Measurements from ENCODE around the gene CTDNEP1.
A peak's percentile ranks its signal among the peaks of the same experiment; 100 is the strongest.

The CTDNEP1 gene

DNA sequence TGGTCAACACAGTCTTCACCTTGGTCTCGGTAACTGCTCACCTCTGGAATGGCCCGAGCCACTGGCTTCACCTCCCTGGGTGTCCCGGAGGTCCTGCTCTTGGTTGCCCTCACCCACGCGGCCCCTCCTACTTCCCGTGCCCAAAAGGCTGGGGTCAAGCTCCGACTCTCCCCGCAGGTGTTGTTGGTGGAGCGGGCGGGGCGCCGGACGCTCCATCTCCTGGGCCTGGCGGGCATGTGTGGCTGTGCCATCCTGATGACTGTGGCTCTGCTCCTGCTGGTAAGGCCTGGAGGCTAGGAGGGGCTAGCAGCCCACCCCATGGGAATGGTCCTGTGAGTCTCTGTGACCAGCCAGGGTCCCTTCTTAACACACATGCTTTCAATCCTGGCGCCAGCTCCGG, 33.4 kb upstream of the CTDNEP1 start:
- H3K9me3 Mint-ChIP-seq = no peaks in the 10 kb centered on the region
- ATAC-seq (ENCODE audit: low read depth) = no peak
- no peaks in the 10 kb centered on the region for H3K36me3 Mint-ChIP-seq
- no peak overlapping the region for H3K4me3 Mint-ChIP-seq
- no peak for DNase-seq (ENCODE audit: low spot score in 2 of 2)
- peaks cover 17% of the 10 kb centered on the region for H3K4me1 Mint-ChIP-seq
- peaks cover 22% of the 10 kb centered on the region for H3K27me3 Mint-ChIP-seq
- H3K27ac Mint-ChIP-seq = no peak overlapping the region

GRCh38 chr17:7283471-7284216, 32.1 kb upstream of the CTDNEP1 start:
- Mint-ChIP-seq H3K4me1 (peaks cover 17% of the 10 kb centered on the region), H3K4me3 (no peak overlapping the region)

GRCh38 chr17:7282752-7283321, 31.3 kb upstream of the CTDNEP1 start:
- H3K9me3 Mint-ChIP-seq = no peaks in the 10 kb centered on the region
- H3K36me3 Mint-ChIP-seq = no peaks in the 10 kb centered on the region
- H3K27me3 Mint-ChIP-seq = peaks cover 17% of the 10 kb centered on the region
- H3K4me3 Mint-ChIP-seq = peak overlapping the region; percentile 29
- ATAC-seq (ENCODE audit: low read depth) = no peak
- peaks cover 17% of the 10 kb centered on the region for H3K4me1 Mint-ChIP-seq
- no peak overlapping the region for H3K27ac Mint-ChIP-seq
- no peak for DNase-seq (ENCODE audit: low spot score in 2 of 2)

More at GRCh38 chr17:7283471-7284216, 32.1 kb upstream of the CTDNEP1 start:
- no peaks in the 10 kb centered on the region for H3K9me3 Mint-ChIP-seq
- H3K27ac Mint-ChIP-seq = no peak overlapping the region
- ATAC-seq (ENCODE audit: low read depth) = no peak
- no peaks in the 10 kb centered on the region for H3K36me3 Mint-ChIP-seq
- no peak for DNase-seq (ENCODE audit: low spot score in 2 of 2)
- peaks cover 21% of the 10 kb centered on the region for H3K27me3 Mint-ChIP-seq

DNA sequence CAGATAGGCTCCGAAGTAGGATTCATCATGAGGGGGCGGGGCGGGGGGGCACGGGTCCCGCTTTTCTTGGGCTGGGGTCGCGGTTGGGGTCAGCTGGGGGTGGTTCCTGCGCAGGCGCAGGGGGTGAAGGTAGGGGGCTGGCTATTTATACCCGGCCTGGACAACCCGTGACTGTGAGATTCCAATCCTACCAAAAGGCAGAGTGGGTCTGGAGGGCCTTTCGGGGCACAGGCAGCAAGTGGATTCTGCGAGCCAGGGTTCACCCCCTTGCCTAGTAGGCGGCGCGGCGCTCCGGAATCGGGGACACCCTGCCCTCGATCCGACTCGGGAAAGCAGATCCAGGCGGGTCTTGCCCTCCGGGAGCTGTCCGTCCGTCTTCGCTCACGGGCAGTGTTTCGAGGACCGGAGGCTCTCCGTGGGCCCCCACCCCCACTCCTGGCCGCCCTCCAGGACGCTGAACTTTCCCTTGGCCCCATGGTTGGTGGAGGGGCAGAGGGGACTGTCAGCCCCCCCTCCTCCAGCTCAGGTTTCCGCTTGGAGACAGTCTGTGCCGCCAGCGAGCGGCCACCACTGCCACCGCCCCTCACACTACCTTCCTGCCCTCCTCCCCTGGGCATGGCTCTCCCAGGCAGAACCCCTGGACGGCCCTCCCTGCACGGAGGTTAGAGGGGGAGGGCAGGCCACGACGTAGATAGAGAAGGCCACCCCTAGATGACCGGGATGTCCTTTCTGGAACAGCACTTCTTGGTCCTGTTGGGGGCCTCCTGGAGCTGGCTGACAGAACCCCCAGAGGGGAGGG, 30.6 kb upstream of the CTDNEP1 start:
- no peaks in the 10 kb centered on the region for H3K36me3 Mint-ChIP-seq
- H3K27me3 Mint-ChIP-seq = peaks cover 15% of the 10 kb centered on the region
- peak in 1 of 2 donors; percentile 27 for DNase-seq (ENCODE audit: low spot score in 2 of 2)
- no peak overlapping the region for H3K27ac Mint-ChIP-seq
- no peaks in the 10 kb centered on the region for H3K9me3 Mint-ChIP-seq
- peak overlapping the region; percentile 85 for H3K4me3 Mint-ChIP-seq
- ATAC-seq (ENCODE audit: low read depth) = no peak
- H3K4me1 Mint-ChIP-seq = peaks cover 17% of the 10 kb centered on the region

DNA sequence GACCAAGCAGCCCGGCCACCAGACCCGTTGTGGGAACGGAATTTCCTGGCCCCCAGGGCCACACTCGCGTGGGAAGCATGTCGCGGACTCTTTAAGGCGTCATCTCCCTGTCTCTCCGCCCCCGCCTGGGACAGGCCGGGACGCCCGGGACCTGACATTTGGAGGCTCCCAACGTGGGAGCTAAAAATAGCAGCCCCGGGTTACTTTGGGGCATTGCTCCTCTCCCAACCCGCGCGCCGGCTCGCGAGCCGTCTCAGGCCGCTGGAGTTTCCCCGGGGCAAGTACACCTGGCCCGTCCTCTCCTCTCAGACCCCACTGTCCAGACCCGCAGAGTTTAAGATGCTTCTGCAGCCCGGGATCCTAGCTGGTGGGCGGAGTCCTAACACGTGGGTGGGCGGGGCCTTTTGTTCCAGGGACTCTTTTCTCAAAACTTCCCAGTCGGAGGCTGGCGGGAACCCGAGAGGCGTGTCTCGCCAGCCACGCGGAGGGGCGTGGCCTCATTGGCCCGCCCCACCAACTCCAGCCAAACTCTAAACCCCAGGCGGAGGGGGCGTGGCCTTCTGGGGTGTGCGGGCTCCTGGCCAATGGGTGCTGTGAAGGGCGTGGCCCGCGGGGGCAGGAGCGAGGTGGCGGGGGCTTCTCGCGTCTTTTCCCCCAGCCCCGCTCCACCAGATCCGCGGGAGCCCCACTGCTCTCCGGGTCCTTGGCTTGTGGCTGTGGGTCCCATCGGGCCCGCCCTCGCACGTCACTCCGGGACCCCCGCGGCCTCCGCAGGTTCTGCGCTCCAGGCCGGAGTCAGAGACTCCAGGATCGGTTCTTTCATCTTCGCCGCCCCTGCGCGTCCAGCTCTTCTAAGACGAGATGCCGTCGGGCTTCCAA, 29.8 kb upstream of the CTDNEP1 start, which contains the start of gene SLC2A4:
SLC2A4 (plus strand) TSS at position 645 of the 879 bp plus-strand sequence; CDS start at position 862, 217 bp downstream.
- peak; percentile 65 for ATAC-seq (ENCODE audit: low read depth)
- H3K4me1 Mint-ChIP-seq = peaks cover 17% of the 10 kb centered on the region
- no peaks in the 10 kb centered on the region for H3K36me3 Mint-ChIP-seq

DNA sequence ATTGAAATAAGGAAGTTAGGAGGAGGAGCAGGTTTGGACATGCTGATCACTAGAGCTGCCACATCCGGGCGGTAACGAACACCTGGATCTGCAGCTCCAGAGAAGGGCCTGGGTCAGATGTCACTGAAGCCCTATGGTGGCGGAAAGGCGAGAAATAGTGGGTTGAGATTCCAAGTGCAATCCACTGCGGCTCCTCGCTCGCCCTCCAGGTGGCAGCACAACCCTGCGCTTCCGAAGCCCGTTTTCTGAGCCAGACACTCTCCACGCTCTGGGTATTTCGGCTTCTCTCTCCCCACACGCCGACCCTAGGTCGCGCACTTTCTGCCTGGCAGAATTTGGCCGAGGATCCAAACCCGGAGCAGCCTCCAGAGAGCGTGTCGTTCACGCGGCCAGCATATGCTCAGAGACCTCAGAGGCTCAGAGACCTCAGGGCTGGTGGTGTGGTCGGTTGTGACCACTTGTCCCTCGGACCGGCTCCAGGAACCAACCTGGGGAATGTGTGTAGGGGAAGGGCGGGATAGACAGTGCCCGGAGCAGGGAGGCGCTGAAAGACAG, 29.1 kb upstream of the CTDNEP1 start:
- H3K36me3 Mint-ChIP-seq = no peaks in the 10 kb centered on the region
- DNase-seq (ENCODE audit: low spot score in 2 of 2) = peak; percentile 80 to 89
- no peak overlapping the region for H3K27ac Mint-ChIP-seq
- H3K4me3 Mint-ChIP-seq = peak overlapping the region; percentile 79
- peak; percentile 82 for ATAC-seq (ENCODE audit: low read depth)
- peaks cover 17% of the 10 kb centered on the region for H3K4me1 Mint-ChIP-seq
- peaks cover 15% of the 10 kb centered on the region for H3K27me3 Mint-ChIP-seq
- H3K9me3 Mint-ChIP-seq = no peaks in the 10 kb centered on the region

More for the DNA sequence above, 29.8 kb upstream of the CTDNEP1 start, which contains the start of gene SLC2A4:
- peak; percentile 53 to 68 for DNase-seq (ENCODE audit: low spot score in 2 of 2)
- Mint-ChIP-seq H3K27ac (no peak within 1 kb of the TSS), H3K9me3 (no peaks in the 10 kb centered on the region), H3K27me3 (peaks cover 15% of the 10 kb centered on the region), H3K4me3 (peak within 1 kb of the TSS; percentile 85)

DNA sequence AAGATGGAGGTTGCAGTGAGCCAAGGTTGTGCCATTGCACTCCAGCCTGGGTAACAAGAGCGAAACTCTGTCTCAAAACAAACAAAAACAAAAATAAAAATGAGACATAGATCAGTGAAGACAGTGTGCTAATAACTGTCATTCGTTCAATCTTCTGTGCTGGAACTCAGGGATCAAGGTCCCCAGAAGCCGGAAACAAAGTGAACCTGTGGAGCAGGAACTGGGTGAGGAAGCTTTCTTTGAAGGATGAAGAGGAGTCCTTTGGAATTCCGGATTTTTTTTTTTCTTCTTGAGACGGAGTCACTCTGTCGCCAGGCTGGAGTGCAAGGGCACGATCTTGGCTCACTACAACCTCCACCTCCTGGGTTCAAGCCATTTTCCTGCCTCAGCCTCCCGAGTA, 27.9 kb upstream of the CTDNEP1 start:
- peaks cover 17% of the 10 kb centered on the region for H3K4me1 Mint-ChIP-seq
- H3K9me3 Mint-ChIP-seq = no peaks in the 10 kb centered on the region
- peaks cover 15% of the 10 kb centered on the region for H3K27me3 Mint-ChIP-seq
- no peaks in the 10 kb centered on the region for H3K36me3 Mint-ChIP-seq
- no peak overlapping the region for H3K27ac Mint-ChIP-seq
- DNase-seq (ENCODE audit: low spot score in 2 of 2) = no peak
- H3K4me3 Mint-ChIP-seq = no peak overlapping the region
- ATAC-seq (ENCODE audit: low read depth) = no peak

DNA sequence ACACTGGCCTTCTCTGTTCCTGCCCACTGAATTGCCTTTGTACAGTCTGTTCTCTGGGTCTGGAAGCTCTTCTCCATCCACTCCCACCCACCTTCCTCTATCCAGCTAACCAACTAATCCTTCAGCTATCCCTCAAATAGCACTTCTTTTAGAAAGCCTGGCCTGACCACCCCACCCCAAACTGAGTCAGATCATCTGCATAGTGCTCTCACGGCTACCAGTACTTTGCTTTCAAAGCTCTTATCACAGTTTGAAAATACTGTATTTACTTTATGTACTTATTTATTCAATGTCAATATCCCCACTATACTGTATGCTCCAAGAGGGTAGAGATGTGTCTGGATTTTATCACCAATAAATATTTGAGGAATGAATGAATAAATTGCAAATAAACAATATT, 15.2 kb upstream of the CTDNEP1 start:
- H3K4me3 Mint-ChIP-seq = no peak overlapping the region
- no peak for DNase-seq (ENCODE audit: low spot score in 2 of 2)
- no peaks in the 10 kb centered on the region for H3K9me3 Mint-ChIP-seq

DNA sequence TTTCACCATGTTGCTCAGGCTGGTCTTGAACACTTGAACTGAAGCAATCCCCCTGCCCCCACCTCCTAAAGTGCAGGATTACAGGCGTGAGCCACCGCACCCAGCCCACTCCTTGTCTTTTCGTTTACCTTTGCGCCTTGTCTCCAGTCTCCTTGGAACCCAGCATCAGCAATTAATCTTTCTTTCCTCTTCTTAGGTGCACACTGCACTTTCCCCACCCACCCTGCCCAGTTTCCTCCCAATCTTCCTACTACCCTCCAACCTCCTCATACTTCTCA, 12.2 kb upstream of the CTDNEP1 start:
- no peaks in the 10 kb centered on the region for H3K9me3 Mint-ChIP-seq
- DNase-seq (ENCODE audit: low spot score in 2 of 2) (no peak), ATAC-seq (ENCODE audit: low read depth) (no peak)
- H3K4me1 Mint-ChIP-seq = peaks cover 14% of the 10 kb centered on the region
- peaks cover 15% of the 10 kb centered on the region for H3K27me3 Mint-ChIP-seq
- peak overlapping the region; percentile 15 for H3K4me3 Mint-ChIP-seq
- no peak overlapping the region for H3K27ac Mint-ChIP-seq
- peaks cover 2% of the 10 kb centered on the region for H3K36me3 Mint-ChIP-seq

More for the DNA sequence above, 15.2 kb upstream of the CTDNEP1 start:
- Mint-ChIP-seq H3K36me3 (peaks cover 2% of the 10 kb centered on the region), H3K4me1 (peaks cover 12% of the 10 kb centered on the region), H3K27ac (no peak overlapping the region), H3K27me3 (peaks cover 17% of the 10 kb centered on the region)
- no peak for ATAC-seq (ENCODE audit: low read depth)

GRCh38 chr17:7262935-7263800, 11.6 kb upstream of the CTDNEP1 start:
- peak overlapping the region; percentile 69 for H3K27ac Mint-ChIP-seq
- ATAC-seq (ENCODE audit: low read depth) (peak; percentile 18), DNase-seq (ENCODE audit: low spot score in 2 of 2) (no peak)
- no peaks in the 10 kb centered on the region for H3K9me3 Mint-ChIP-seq
- H3K4me3 Mint-ChIP-seq = peak overlapping the region; percentile 85
- H3K36me3 Mint-ChIP-seq = peaks cover 2% of the 10 kb centered on the region
- H3K27me3 Mint-ChIP-seq = peaks cover 15% of the 10 kb centered on the region
- H3K4me1 Mint-ChIP-seq = peaks cover 14% of the 10 kb centered on the region

DNA sequence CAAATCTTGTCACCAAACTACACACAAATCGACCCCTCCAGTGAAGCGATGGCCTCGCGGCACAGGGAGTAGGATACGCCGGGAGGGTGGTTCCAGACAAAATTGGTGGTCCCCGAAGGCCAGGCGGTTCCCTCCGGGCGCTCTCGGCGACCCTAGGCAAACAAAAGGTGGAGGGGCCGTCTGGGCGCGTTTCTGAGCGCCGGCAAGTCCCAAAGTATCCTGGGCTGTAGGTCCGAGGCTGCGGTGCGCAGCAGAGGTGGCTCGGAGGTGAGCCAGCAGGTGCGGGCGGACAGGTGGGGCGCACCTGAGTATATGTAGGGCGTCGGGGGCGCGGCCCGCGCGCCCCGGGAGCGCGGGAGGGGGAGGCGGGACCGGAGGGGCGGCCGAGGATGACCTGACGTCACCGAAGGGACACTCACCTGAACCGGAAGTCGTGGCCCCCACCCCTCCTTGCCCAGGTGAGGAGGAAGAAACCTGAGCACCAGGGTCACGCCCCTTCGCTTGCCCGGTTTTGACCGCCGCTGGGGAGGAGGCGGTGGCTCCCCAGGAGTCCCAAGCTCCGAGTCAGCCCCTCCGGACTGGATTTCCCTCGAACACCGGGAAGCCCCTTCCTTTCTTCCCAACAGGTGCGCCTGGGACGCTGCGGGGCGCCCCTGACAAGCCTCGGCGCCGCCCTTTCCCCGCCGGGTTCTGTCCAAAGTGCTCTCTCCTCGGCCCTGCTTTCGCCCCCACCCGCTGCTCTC, 10.8 kb upstream of the CTDNEP1 start, which contains the start of gene CLDN7:
CLDN7 (minus strand) TSS at position 287 of the 743 bp plus-strand sequence. CDS start 435 bp downstream, outside the sequence.
- peak within 1 kb of the TSS; percentile 85 for H3K4me3 Mint-ChIP-seq
- H3K36me3 Mint-ChIP-seq = peaks cover 2% of the 10 kb centered on the region
- no peaks in the 10 kb centered on the region for H3K9me3 Mint-ChIP-seq
- ATAC-seq (ENCODE audit: low read depth) = peak; percentile 21
- DNase-seq (ENCODE audit: low spot score in 2 of 2) = no peak
- H3K27me3 Mint-ChIP-seq = peaks cover 15% of the 10 kb centered on the region
- peaks cover 14% of the 10 kb centered on the region for H3K4me1 Mint-ChIP-seq
- peak within 1 kb of the TSS; percentile 69 for H3K27ac Mint-ChIP-seq
